ENCODE data around the gene DVL2. TPM values are rescaled to one million over a fixed set of nuclear protein-coding genes. Genes with fewer than 3 reads are reported as not detected.

Gene DVL2
- total and polyA plus RNA-seq, 2 of the 13 experiments (the other 11 are each of a cell fraction or from before 2014, with no cell fraction given), result 5.7 to 38.2 TPM

GRCh38 chr17:7234083-7234951 is at the start of gene DVL2 (continued):
- TF ChIP-seq, protein P1, sequence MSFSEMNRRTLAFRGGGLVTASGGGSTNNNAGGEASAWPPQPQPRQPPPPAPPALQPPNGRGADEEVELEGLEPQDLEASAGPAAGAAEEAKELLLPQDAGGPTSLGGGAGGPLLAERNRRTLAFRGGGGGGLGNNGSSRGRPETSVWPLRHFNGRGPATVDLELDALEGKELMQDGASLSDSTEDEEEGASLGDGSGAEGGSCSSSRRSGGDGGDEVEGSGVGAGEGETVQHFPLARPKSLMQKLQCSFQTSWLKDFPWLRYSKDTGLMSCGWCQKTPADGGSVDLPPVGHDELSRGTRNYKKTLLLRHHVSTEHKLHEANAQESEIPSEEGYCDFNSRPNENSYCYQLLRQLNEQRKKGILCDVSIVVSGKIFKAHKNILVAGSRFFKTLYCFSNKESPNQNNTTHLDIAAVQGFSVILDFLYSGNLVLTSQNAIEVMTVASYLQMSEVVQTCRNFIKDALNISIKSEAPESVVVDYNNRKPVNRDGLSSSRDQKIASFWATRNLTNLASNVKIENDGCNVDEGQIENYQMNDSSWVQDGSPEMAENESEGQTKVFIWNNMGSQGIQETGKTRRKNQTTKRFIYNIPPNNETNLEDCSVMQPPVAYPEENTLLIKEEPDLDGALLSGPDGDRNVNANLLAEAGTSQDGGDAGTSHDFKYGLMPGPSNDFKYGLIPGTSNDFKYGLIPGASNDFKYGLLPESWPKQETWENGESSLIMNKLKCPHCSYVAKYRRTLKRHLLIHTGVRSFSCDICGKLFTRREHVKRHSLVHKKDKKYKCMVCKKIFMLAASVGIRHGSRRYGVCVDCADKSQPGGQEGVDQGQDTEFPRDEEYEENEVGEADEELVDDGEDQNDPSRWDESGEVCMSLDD (CRISPR knock-in tag; IDR thresholded peaks at IDR 0.05; ENCODE audit: borderline replicate concordance), result 0 out of 2 replicates have a peak, but pooled peaks have one; percentile 70
- TF ChIP-seq NKX3-1 (CRISPR knock-in tag; IDR thresholded peaks at IDR 0.05), result peak; percentile 70; the same call in 1 of the 2 replicates
- no peak; the same call in 1 of the 2 replicates for TF ChIP-seq ZNF121 (CRISPR knock-in tag; IDR thresholded peaks at IDR 0.05)
- TF ChIP-seq ZNF101 (CRISPR knock-in tag; IDR thresholded peaks at IDR 0.05; ENCODE audit: borderline replicate concordance, low read depth), result no peak
- peak; percentile 50; the same call in 1 of the 2 replicates for TF ChIP-seq SMAD3 (CRISPR knock-in tag; IDR thresholded peaks at IDR 0.05)
- peak; percentile 95 for TF ChIP-seq HNRNPH1 (optimal IDR thresholded peaks at IDR 0.05; ENCODE audit: low read depth, low read length)
- peak; percentile 83 for TF ChIP-seq ZNF350 (CRISPR knock-in tag; IDR thresholded peaks at IDR 0.05; ENCODE audit: borderline replicate concordance, low read depth)
- TF ChIP-seq AHR (CRISPR knock-in tag; IDR thresholded peaks at IDR 0.05), result peak; percentile 56; the same call in 1 of the 2 replicates
- TF ChIP-seq KLF9 (CRISPR knock-in tag; IDR thresholded peaks at IDR 0.05; ENCODE audit: low read depth), result peak; percentile 73; the same call in 1 of the 2 replicates
- no peak for TF ChIP-seq GPBP1L1 (CRISPR knock-in tag; IDR thresholded peaks at IDR 0.05)
- TF ChIP-seq RXRA (CRISPR knock-in tag; IDR thresholded peaks at IDR 0.05), result peak; percentile 58
- no peak for TF ChIP-seq ZNF776 (CRISPR knock-in tag; IDR thresholded peaks at IDR 0.05)
- TF ChIP-seq, protein P2, sequence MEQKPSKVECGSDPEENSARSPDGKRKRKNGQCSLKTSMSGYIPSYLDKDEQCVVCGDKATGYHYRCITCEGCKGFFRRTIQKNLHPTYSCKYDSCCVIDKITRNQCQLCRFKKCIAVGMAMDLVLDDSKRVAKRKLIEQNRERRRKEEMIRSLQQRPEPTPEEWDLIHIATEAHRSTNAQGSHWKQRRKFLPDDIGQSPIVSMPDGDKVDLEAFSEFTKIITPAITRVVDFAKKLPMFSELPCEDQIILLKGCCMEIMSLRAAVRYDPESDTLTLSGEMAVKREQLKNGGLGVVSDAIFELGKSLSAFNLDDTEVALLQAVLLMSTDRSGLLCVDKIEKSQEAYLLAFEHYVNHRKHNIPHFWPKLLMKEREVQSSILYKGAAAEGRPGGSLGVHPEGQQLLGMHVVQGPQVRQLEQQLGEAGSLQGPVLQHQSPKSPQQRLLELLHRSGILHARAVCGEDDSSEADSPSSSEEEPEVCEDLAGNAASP (CRISPR knock-in tag; IDR thresholded peaks at IDR 0.05; ENCODE audit: borderline replicate concordance), result peak; percentile 47; the same call in 1 of the 2 replicates
- peak; percentile 58; the same call in 1 of the 2 replicates for TF ChIP-seq POGK (CRISPR knock-in tag; conservative IDR thresholded peaks at IDR 0.05)
- TF ChIP-seq ATAD3A (CRISPR knock-in tag; IDR thresholded peaks at IDR 0.05), result no peak
- TF ChIP-seq, protein P3, sequence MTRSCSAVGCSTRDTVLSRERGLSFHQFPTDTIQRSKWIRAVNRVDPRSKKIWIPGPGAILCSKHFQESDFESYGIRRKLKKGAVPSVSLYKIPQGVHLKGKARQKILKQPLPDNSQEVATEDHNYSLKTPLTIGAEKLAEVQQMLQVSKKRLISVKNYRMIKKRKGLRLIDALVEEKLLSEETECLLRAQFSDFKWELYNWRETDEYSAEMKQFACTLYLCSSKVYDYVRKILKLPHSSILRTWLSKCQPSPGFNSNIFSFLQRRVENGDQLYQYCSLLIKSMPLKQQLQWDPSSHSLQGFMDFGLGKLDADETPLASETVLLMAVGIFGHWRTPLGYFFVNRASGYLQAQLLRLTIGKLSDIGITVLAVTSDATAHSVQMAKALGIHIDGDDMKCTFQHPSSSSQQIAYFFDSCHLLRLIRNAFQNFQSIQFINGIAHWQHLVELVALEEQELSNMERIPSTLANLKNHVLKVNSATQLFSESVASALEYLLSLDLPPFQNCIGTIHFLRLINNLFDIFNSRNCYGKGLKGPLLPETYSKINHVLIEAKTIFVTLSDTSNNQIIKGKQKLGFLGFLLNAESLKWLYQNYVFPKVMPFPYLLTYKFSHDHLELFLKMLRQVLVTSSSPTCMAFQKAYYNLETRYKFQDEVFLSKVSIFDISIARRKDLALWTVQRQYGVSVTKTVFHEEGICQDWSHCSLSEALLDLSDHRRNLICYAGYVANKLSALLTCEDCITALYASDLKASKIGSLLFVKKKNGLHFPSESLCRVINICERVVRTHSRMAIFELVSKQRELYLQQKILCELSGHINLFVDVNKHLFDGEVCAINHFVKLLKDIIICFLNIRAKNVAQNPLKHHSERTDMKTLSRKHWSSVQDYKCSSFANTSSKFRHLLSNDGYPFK (CRISPR knock-in tag; IDR thresholded peaks at IDR 0.05; ENCODE audit: borderline replicate concordance), result peak; percentile 60

Data from HepG2 (cell line).